Testis (tissue), 3 donors: ENCODE data around the gene ITGA1. TPM values are rescaled to one million over a fixed set of nuclear protein-coding genes. Genes with fewer than 3 reads are reported as not detected.
"Not testable (repeated sequence)": the region's sequence is repeated elsewhere in the genome, so short reads cannot be mapped to it uniquely, and the experiment has no call there.

ENCODE experiments used
- DNase-seq: peaks from one replicate; pipeline ENCODE4 v3.0.0-alpha.2; 2019
- H3K27ac ChIP-seq, 2 donors: fragments of 200-600 bp; sonication (generic); one replicate each; pipeline ENCODE4 v1.5.1; 2019
- H3K27me3 ChIP-seq: fragments of 200-600 bp; sonication (generic); one replicate; pipeline ENCODE4 v1.5.1; 2019
- H3K36me3 ChIP-seq: fragments of 200-600 bp; sonication (generic); one replicate; pipeline ENCODE4 v1.5.1; 2017; ENCODE audit warnings: low read depth; ENCODE audit errors: missing control alignments
- H3K4me1 ChIP-seq: fragments of 200-600 bp; sonication (generic); one replicate; pipeline ENCODE4 v1.5.1; 2019
- H3K4me3 ChIP-seq, 2 donors: fragments of 200-600 bp; sonication (generic); one replicate each; pipeline ENCODE4 v1.5.1; 2017 to 2019
- H3K9me3 ChIP-seq: fragments of 200-600 bp; sonication (generic); one replicate; pipeline ENCODE4 v1.5.1; 2017
- CTCF ChIP-seq, 3 experiments: fragments of 450-650 bp in 2 of 3; fragments of 200-600 bp in 1 of 3; sonication (generic) in 1 of 3; IDR thresholded peaks; one replicate each; pipeline ENCODE4 v1.5.1; 2016 to 2019; ENCODE audit warnings: antibody characterized with exemption in 3 of 3, mild to moderate bottlenecking in 2 of 3, moderate library complexity in 1 of 3
- POLR2A ChIP-seq: fragments of 450-650 bp; IDR thresholded peaks from one replicate; pipeline ENCODE4 v1.6.1; 2017; ENCODE audit warnings: antibody characterized with exemption, mild to moderate bottlenecking, moderate library complexity
- WGBS, 2 donors: methylation state at CpG; one replicate each; pipeline ENCODE4 v1.1.5; 2018; 5-methylcytosine and 5-hydroxymethylcytosine counted together
- intact Hi-C: fragments of 100-400 bp; cut with DNase I; formaldehyde crosslinking; loops from one replicate; pipeline ENCODE4 v1.15.1; 2023; ENCODE audit warnings: low total_unique reads
- polyA plus RNA-seq: library from polyadenylated mRNA; stranded (reverse); fragments of 350-450 nt; fragmentation: Illumina TruSeq; extraction: RNeasy Lipid Tissue Mini Kit (QIAGEN cat#74804); gene quantifications from one replicate; pipeline ENCODE4 v1.2.3, GENCODE V29; 2014; ENCODE audit warnings: low read depth, low replicate concordance; ENCODE audit not compliant: insufficient read depth
- total RNA-seq, 2 donors: library from RNA; depleted of rRNA; stranded (reverse); fragments of >200 nt; gene quantifications; one replicate each; pipeline ENCODE4 v1.2.3, GENCODE V29; 2016

The ITGA1 gene
- total and polyA plus RNA-seq, 3 donors from 2014 or later: 7.3 to 8.1 (median 7.5) TPM

- Histone ChIP-seq H3K4me3 (no peak overlapping the region), H3K9me3 (no peaks in the 10 kb centered on the region), H3K36me3 (no peaks in the 10 kb centered on the region), H3K4me1 (no peaks in the 10 kb centered on the region), H3K27ac (no peak overlapping the region), H3K27me3 (no peaks in the 10 kb centered on the region)
- intact Hi-C loops: no loop called here
- TF ChIP-seq CTCF (IDR thresholded peaks at IDR 0.05): no peak
- TF ChIP-seq POLR2A: no peak
- no peak for DNase-seq
Observed at GRCh38 chr5:52842111-52842510, 54.4 kb downstream of the ITGA1 start.

GRCh38 chr5:52844885-52845284 is 57.2 kb downstream of the ITGA1 start:
- Histone ChIP-seq H3K4me3 (no peak overlapping the region), H3K36me3 (no peaks in the 10 kb centered on the region), H3K9me3 (no peaks in the 10 kb centered on the region), H3K4me1 (no peaks in the 10 kb centered on the region), H3K27ac (no peak overlapping the region), H3K27me3 (no peaks in the 10 kb centered on the region)
- no peak for DNase-seq
- intact Hi-C loops: no loop called here
- 32 to 37% methylated on average over 1 of the region's 1 CpG for WGBS, 2 donors
- no peak for TF ChIP-seq CTCF (IDR thresholded peaks at IDR 0.05)

- Histone ChIP-seq H3K36me3 (no peaks in the 10 kb centered on the region), H3K27me3 (no peaks in the 10 kb centered on the region), H3K27ac (no peak overlapping the region), H3K4me1 (no peaks in the 10 kb centered on the region), H3K4me3 (no peak overlapping the region), H3K9me3 (no peaks in the 10 kb centered on the region)
- intact Hi-C loops: no loop called here
- no peak for DNase-seq
- WGBS, 2 donors: 61 to 70% methylated on average over 6 of the region's 6 CpGs
- no peak for TF ChIP-seq POLR2A
- TF ChIP-seq CTCF (IDR thresholded peaks at IDR 0.05): no peak
Observed at GRCh38 chr5:52846182-52846842, 58.6 kb downstream of the ITGA1 start.

DNA sequence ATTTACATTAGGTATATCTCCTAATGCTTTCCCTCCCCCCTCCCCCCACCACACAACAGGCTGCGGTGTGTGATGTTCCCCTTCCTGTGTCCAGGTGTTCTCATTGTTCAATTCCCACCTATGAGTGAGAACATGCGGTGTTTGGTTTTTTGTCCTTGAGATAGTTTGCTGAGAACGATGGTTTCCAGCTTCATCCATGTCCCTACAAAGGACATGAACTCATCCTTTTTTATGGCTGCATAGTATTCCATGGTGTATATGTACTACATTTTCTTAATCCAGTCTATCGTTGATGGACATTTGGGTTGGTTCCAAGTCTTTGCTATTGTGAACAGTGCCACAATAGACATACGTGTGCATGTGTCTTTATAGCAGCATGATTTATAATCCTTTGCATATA is 61.0 kb downstream of the ITGA1 start:
- 91 to 94% methylated on average over 5 of the region's 5 CpGs for WGBS, 2 donors
- H3K4me1 ChIP-seq, H3K4me3 ChIP-seq, H3K27ac ChIP-seq, H3K27me3 ChIP-seq, DNase-seq, H3K36me3 ChIP-seq, intact Hi-C loops, H3K9me3 ChIP-seq: not testable (repeated sequence)

GRCh38 chr5:52849544-52849943 is 61.8 kb downstream of the ITGA1 start:
- no peak for DNase-seq
- no peaks in the 10 kb centered on the region for H3K4me1 ChIP-seq
- no peak overlapping the region for H3K27ac ChIP-seq
- no peaks in the 10 kb centered on the region for H3K36me3 ChIP-seq
- no peaks in the 10 kb centered on the region for H3K27me3 ChIP-seq
- TF ChIP-seq POLR2A: no peak
- TF ChIP-seq CTCF (IDR thresholded peaks at IDR 0.05): no peak
- H3K9me3 ChIP-seq: no peaks in the 10 kb centered on the region
- no peak overlapping the region for H3K4me3 ChIP-seq
- intact Hi-C loops: no loop called here
- WGBS, 2 donors: 78 to 89% methylated on average over 3 of the region's 3 CpGs
